ENCODE data around the gene TBCK. TPM values are rescaled to one million over a fixed set of nuclear protein-coding genes. Genes with fewer than 3 reads are reported as not detected.
A peak's percentile ranks its signal among the peaks of the same experiment; 100 is the strongest.

The TBCK gene
- total RNA-seq, 4 donors from 2014 or later = 23.3 to 47.7 (median 34.2) TPM

DNA sequence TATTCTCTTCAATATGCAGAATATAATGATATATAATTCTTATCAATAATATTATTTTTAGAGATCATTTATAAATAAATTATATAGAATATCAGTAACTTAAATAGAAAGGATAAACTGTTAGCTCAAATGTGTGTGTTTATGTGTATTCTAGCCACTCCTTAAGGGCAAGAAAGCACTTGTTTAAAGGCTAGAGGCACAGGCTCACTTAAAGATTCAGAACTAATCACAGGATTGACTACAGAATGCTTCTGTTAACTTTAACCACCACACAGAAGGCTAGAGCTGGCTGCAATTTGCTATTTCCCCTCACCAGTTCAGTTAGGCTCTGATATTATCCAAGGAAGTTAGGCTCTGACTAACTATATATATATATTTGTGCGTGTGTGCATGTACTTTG lies 69.6 kb downstream of the TBCK start:
- H3K4me3 ChIP-seq = no peak overlapping the region
- no peak for DNase-seq (ENCODE audit: low spot score in 2 of 2)
- 70% methylated on average over 1 of the region's 1 CpG for WGBS
- TF ChIP-seq POLR2A (IDR thresholded peaks at IDR 0.05) (no peak), CTCF (IDR thresholded peaks at IDR 0.05) (no peak), POLR2AphosphoS5 (IDR thresholded peaks at IDR 0.05) (no peak), EP300 (IDR thresholded peaks at IDR 0.05) (no peak)
- H3K9me3 ChIP-seq = no peaks in the 10 kb centered on the region
- H3K27ac ChIP-seq = peak overlapping the region; percentile 15
- H3K27me3 ChIP-seq = no peaks in the 10 kb centered on the region
- H3K4me1 ChIP-seq = peaks cover 12% of the 10 kb centered on the region
- peaks cover 20% of the 10 kb centered on the region for H3K36me3 ChIP-seq

DNA sequence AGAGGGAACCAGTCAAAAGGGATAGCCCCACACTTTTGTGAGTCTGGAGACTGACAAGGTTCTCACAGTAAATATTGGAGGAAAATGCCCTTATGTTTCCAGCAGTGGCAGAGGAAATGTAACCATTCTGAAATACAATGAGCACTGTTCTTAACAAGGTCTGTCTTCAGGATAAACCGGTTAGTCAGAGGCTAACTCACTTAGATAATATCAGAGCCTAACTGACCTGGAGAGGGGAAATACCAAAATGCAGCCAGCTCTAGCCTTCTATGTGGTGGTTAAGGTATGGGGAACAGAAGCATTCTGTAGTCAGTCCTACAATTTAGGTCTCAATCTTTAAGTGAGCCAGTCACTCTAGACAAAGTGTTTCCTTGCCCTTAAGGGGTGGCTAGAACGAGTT lies 70.8 kb downstream of the TBCK start:
- peaks cover 12% of the 10 kb centered on the region for H3K4me1 ChIP-seq
- peaks cover 16% of the 10 kb centered on the region for H3K36me3 ChIP-seq
- no peak overlapping the region for H3K4me3 ChIP-seq
- H3K9me3 ChIP-seq = no peaks in the 10 kb centered on the region
- DNase-seq (ENCODE audit: low spot score in 2 of 2) = no peak
- H3K27me3 ChIP-seq = no peaks in the 10 kb centered on the region
- TF ChIP-seq POLR2AphosphoS5 (IDR thresholded peaks at IDR 0.05) (no peak), EP300 (IDR thresholded peaks at IDR 0.05) (no peak), CTCF (IDR thresholded peaks at IDR 0.05) (no peak), POLR2A (IDR thresholded peaks at IDR 0.05) (no peak)
- 73% methylated on average over 2 of the region's 2 CpGs for WGBS
- H3K27ac ChIP-seq = peak overlapping the region; percentile 57

- Histone ChIP-seq H3K9me3 (no peaks in the 10 kb centered on the region), H3K4me3 (no peak overlapping the region), H3K27me3 (no peaks in the 10 kb centered on the region), H3K27ac (no peak overlapping the region), H3K36me3 (peaks cover 5% of the 10 kb centered on the region), H3K4me1 (peaks cover 12% of the 10 kb centered on the region)
- TF ChIP-seq CTCF (IDR thresholded peaks at IDR 0.05) = no peak
- no peak for DNase-seq (ENCODE audit: low spot score in 2 of 2)
- WGBS = 65% methylated on average over 1 of the region's 1 CpG
Measured at GRCh38 chr4:106240699-106241098, 75.3 kb downstream of the TBCK start.

GRCh38 chr4:106238820-106239420 lies 77.1 kb downstream of the TBCK start:
- no peak for DNase-seq (ENCODE audit: low spot score in 2 of 2)
- Histone ChIP-seq H3K27ac (no peak overlapping the region), H3K27me3 (no peaks in the 10 kb centered on the region), H3K4me3 (no peak overlapping the region), H3K9me3 (no peaks in the 10 kb centered on the region), H3K4me1 (no peaks in the 10 kb centered on the region), H3K36me3 (peaks cover 12% of the 10 kb centered on the region)
- TF ChIP-seq POLR2AphosphoS5 (IDR thresholded peaks at IDR 0.05) (no peak), EP300 (IDR thresholded peaks at IDR 0.05) (no peak), POLR2A (IDR thresholded peaks at IDR 0.05) (no peak), CTCF (IDR thresholded peaks at IDR 0.05) (peak; percentile 12 to 63)
- WGBS = 41% methylated on average over 2 of the region's 2 CpGs

DNA sequence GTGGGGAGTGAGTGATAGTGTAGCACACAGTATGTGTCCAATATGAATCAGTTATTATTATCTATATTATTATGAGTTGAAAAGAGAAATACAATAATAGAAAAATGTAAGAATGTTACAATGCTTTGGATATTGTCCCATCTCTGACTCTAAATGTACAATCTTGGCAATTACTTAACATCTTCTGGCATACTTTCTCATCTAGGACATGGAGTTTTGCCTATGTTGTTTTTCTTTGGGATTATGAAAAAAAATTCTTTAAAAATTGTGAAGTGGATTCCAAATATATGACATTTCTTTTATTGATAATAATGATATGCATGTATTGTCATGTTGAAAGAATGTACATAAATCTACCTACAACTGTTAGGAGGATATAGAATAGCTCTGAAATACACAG lies 84.1 kb downstream of the TBCK start:
- no peak for TF ChIP-seq EP300 (IDR thresholded peaks at IDR 0.05)
- no peak for TF ChIP-seq POLR2AphosphoS5 (IDR thresholded peaks at IDR 0.05)
- TF ChIP-seq POLR2A (IDR thresholded peaks at IDR 0.05) = no peak
- TF ChIP-seq CTCF (IDR thresholded peaks at IDR 0.05) = no peak
- no peak for DNase-seq (ENCODE audit: low spot score in 2 of 2)
- Histone ChIP-seq H3K27ac (no peak overlapping the region), H3K4me1 (no peaks in the 10 kb centered on the region), H3K27me3 (no peaks in the 10 kb centered on the region), H3K36me3 (peaks cover 51% of the 10 kb centered on the region), H3K9me3 (no peaks in the 10 kb centered on the region), H3K4me3 (no peak overlapping the region)

Measured in suprapubic skin (tissue), 4 donors.